B cell (primary cell): ENCODE measurements around the gene C17orf100. TPM values are rescaled to one million over a fixed set of nuclear protein-coding genes. Genes with fewer than 3 reads are reported as not detected.
A peak's percentile ranks its signal among the peaks of the same experiment; 100 is the strongest.

Experiments
- ATAC-seq: fragments of 200-7000 bp; cut with Tn5 transposase; one replicate; pipeline ENCODE4 v1.10.0; 2021; ENCODE audit warnings: low read depth, mild to moderate bottlenecking, moderate number of reproducible peaks, moderate library complexity
- CTCF ChIA-PET: fragments of 350-600 bp; sonication (Branson Sonifier 250); formaldehyde crosslinking; loops from one replicate; lab custom pipeline; 2021; ENCODE audit warnings: antibody characterized with exemption, inconsistent platforms; lab: Charles Lee
- POLR2A ChIA-PET: fragments of 350-600 bp; sonication (Branson Sonifier 250); formaldehyde crosslinking; loops from one replicate; lab custom pipeline; 2021; ENCODE audit warnings: antibody characterized with exemption; lab: Charles Lee
- DNase-seq: peaks from one replicate; pipeline ENCODE4 v3.0.0; 2013
- H2AFZ ChIP-seq: 2 replicates; pipeline ENCODE4 v1.6.1; 2012; ENCODE audit warnings: mild to moderate bottlenecking, low read depth, low read length; ENCODE audit not compliant: insufficient read depth, poor library complexity, severe bottlenecking
- H3K27ac ChIP-seq, 2 donors: 1 replicate in 1 of 2; 2 replicates in 1 of 2; pipeline ENCODE4 v1.5.1; 2012 to 2013; ENCODE audit warnings: low read length in 2 of 2, mild to moderate bottlenecking in 2 of 2, moderate library complexity in 1 of 2
- H3K27me3 ChIP-seq, 4 experiments: fragments of 200-600 bp in 1 of 4; sonication (generic) in 1 of 4; replicated peaks in 1 of 4; 1 replicate in 2 of 4; 2 replicates in 2 of 4; pipeline versions ENCODE4 v1.6.1 to v1.7.0; 2013 to 2016; ENCODE audit warnings: low read length in 3 of 4, mild to moderate bottlenecking in 2 of 4, mixed read lengths in 1 of 4, moderate library complexity in 1 of 4; ENCODE audit not compliant: insufficient read depth in 4 of 4, control insufficient read depth in 3 of 4; ENCODE audit errors: control extremely low read depth in 1 of 4
- H3K36me3 ChIP-seq, 2 experiments: replicated peaks in 1 of 2; 1 replicate in 1 of 2; 2 replicates in 1 of 2; pipeline versions ENCODE4 v1.6.1 to v1.7.1; 2013; ENCODE audit warnings: low read length in 1 of 2; ENCODE audit not compliant: insufficient read depth in 2 of 2, control insufficient read depth in 1 of 2; ENCODE audit errors: control extremely low read depth in 1 of 2, extremely low read depth in 1 of 2
- H3K4me1 ChIP-seq, 2 donors: fragments of 200-600 bp in 1 of 2; sonication (generic) in 1 of 2; 1 replicate in 1 of 2; 2 replicates in 1 of 2; pipeline versions ENCODE4 v1.5.1 to v1.6.1; 2013 to 2017; ENCODE audit warnings: low read length in 2 of 2; ENCODE audit not compliant: control insufficient read depth in 2 of 2, insufficient read depth in 2 of 2
- H3K4me2 ChIP-seq: replicated peaks from 2 replicates; pipeline ENCODE3; 2012; ENCODE audit warnings: mild to moderate bottlenecking, low read depth, low read length; ENCODE audit not compliant: poor library complexity, severe bottlenecking
- H3K4me3 ChIP-seq, 5 experiments: fragments of 200-600 bp in 1 of 5; sonication (generic) in 1 of 5; 1 replicate in 3 of 5; 2 replicates in 2 of 5; pipeline versions ENCODE4 v1.5.1 to v1.7.0; 2011 to 2016; ENCODE audit warnings: low read length in 4 of 5, mild to moderate bottlenecking in 4 of 5, low read depth in 2 of 5, control low read depth in 1 of 5, moderate library complexity in 1 of 5; ENCODE audit not compliant: insufficient read depth in 1 of 5; ENCODE audit errors: control extremely low read depth in 1 of 5, extremely low read depth in 1 of 5
- H3K79me2 ChIP-seq: fragments of 200-600 bp; sonication (generic); one replicate; pipeline ENCODE4 v1.6.0; 2016; ENCODE audit warnings: low read length; ENCODE audit not compliant: control insufficient read depth, insufficient read depth
- H3K9ac ChIP-seq: fragments of 200-600 bp; sonication (generic); 2 replicates; pipeline ENCODE4 v1.6.1; 2017; ENCODE audit warnings: mild to moderate bottlenecking, low read length, moderate library complexity
- H3K9me3 ChIP-seq, 3 donors: one replicate each; pipeline versions ENCODE4 v1.6.1 to v1.7.1; 2013; ENCODE audit warnings: low read length in 2 of 3; ENCODE audit not compliant: control insufficient read depth in 2 of 3, insufficient read depth in 1 of 3; ENCODE audit errors: control extremely low read depth in 1 of 3
- H4K20me1 ChIP-seq: 2 replicates; pipeline ENCODE4 v1.6.0; 2012; ENCODE audit warnings: mild to moderate bottlenecking, low read length; ENCODE audit not compliant: insufficient read depth, control insufficient read depth, poor library complexity, severe bottlenecking
- H3K27ac Mint-ChIP-seq: one replicate; pipeline ENCODE4 v1.8.0; 2021; ENCODE audit warnings: mixed read lengths
- H3K27me3 Mint-ChIP-seq: one replicate; pipeline ENCODE4 v1.8.0; 2021; ENCODE audit warnings: mixed read lengths
- H3K4me1 Mint-ChIP-seq: one replicate; pipeline ENCODE4 v1.8.0; 2021; ENCODE audit warnings: mixed read lengths
- H3K4me3 Mint-ChIP-seq: one replicate; pipeline ENCODE4 v1.8.0; 2021; ENCODE audit warnings: mixed read lengths
- H3K9me3 Mint-ChIP-seq: one replicate; pipeline ENCODE4 v1.8.0; 2022; ENCODE audit warnings: mixed read lengths; ENCODE audit not compliant: insufficient read depth
- EZH2 ChIP-seq: IDR thresholded peaks from 2 replicates; pipeline ENCODE4 v1.6.1; 2012; ENCODE audit warnings: borderline replicate concordance, low read depth, mild to moderate bottlenecking, moderate library complexity, low read length; ENCODE audit not compliant: insufficient read depth, poor library complexity, severe bottlenecking
- WGBS: methylation state at CpG from one replicate; pipeline ENCODE4 v1.1.5; 2013; ENCODE audit warnings: missing lambda C conversion rate; ENCODE audit not compliant: insufficient coverage; 5-methylcytosine and 5-hydroxymethylcytosine counted together
- intact Hi-C: fragments of 100-400 bp; cut with micrococcal nuclease; formaldehyde crosslinking; loops from one replicate; pipeline ENCODE4 v1.10.0; 2022
- polyA plus RNA-seq: library from polyadenylated mRNA; depleted of rRNA; stranded (reverse); fragments of >200 nt; gene quantifications from 2 replicates; pipeline ENCODE4 v1.2.3, GENCODE V29; 2012
- total RNA-seq, 2 donors: library from RNA; stranded (reverse); fragments of 120-200 nt in 1 of 2; gene quantifications; 1 replicate in 1 of 2; 2 replicates in 1 of 2; pipeline versions ENCODE4 v1.2.3 to v1.2.4, GENCODE V29; 2013 to 2022
- TF ChIP-seq, protein P1 (sequence below): fragments of 200-600 bp; IDR thresholded peaks from one replicate; pipeline ENCODE4 v1.8.0; 2022; ENCODE audit warnings: antibody characterized with exemption, mild to moderate bottlenecking

The C17orf100 gene
- total and polyA plus RNA-seq, 2 donors (not counting 1 experiment from before 2014, with no cell fraction given): 3.7 to 11.6 TPM

DNA sequence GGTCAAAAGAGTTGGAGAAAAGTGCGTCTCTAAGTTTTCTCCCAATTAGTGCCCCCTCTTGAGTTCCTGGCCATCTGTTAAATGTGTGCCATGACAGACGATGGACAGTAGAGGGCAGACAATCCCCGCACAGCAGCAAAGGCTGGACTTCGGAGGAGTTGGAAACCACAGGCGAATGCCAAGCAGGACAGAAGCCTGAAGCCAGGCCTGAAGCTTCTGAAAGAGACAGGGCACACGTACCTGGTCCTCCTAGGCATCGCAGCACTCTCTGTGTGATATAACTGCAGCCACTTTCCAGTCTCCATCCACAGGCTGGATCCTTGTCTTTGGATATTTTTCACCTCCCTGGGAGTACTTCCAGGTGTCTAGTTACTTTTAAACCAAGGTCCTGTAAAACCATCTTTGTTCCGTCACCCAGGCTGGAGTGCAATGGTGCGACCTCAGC lies 14.5 kb downstream of the C17orf100 start:
- Histone ChIP-seq H3K79me2 (peaks cover 31% of the 10 kb centered on the region), H3K4me2 (peak overlapping the region; percentile 42), H3K27me3 (no peaks in the 10 kb centered on the region), H3K9ac (no peak overlapping the region), H3K36me3 (peaks cover 0 to 23% of the 10 kb centered on the region in 2 experiments), H3K27ac (no peak overlapping the region), H3K4me3 (no peak overlapping the region), H4K20me1 (peaks cover 16% of the 10 kb centered on the region), H3K4me1 (peaks cover 17 to 30% of the 10 kb centered on the region in 2 donors), H3K9me3 (no peaks in the 10 kb centered on the region), H2AFZ (peak overlapping the region; percentile 31)
- Mint-ChIP-seq H3K4me3 (no peak overlapping the region), H3K4me1 (peaks cover 37% of the 10 kb centered on the region), H3K27ac (no peak overlapping the region), H3K9me3 (no peaks in the 10 kb centered on the region), H3K27me3 (no peaks in the 10 kb centered on the region)
- POLR2A ChIA-PET: interaction anchor here (0.9 kb wide), 1 partner anchor 15 kb away, joined by 3 read pairs; the partner anchor contains the start of genes C17orf100 and MED31
- intact Hi-C loops: loop anchor here (1.0 kb wide), 1 partner anchor 177 kb away; no protein-coding TSS in a partner anchor
- TF ChIP-seq EZH2: no peak
- TF ChIP-seq, protein P1, sequence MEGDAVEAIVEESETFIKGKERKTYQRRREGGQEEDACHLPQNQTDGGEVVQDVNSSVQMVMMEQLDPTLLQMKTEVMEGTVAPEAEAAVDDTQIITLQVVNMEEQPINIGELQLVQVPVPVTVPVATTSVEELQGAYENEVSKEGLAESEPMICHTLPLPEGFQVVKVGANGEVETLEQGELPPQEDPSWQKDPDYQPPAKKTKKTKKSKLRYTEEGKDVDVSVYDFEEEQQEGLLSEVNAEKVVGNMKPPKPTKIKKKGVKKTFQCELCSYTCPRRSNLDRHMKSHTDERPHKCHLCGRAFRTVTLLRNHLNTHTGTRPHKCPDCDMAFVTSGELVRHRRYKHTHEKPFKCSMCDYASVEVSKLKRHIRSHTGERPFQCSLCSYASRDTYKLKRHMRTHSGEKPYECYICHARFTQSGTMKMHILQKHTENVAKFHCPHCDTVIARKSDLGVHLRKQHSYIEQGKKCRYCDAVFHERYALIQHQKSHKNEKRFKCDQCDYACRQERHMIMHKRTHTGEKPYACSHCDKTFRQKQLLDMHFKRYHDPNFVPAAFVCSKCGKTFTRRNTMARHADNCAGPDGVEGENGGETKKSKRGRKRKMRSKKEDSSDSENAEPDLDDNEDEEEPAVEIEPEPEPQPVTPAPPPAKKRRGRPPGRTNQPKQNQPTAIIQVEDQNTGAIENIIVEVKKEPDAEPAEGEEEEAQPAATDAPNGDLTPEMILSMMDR: peak; percentile 84
- DNase-seq (peak; percentile 70), ATAC-seq (peak; percentile 89)
- WGBS: 25% methylated on average over 9 of the region's 9 CpGs
- CTCF ChIA-PET: interaction anchor here (0.8 to 2.4 kb wide), 11 partner anchors 8 to 245 kb away, joined by 3 to 15 read pairs (median 4); no protein-coding TSS in a partner anchor

DNA sequence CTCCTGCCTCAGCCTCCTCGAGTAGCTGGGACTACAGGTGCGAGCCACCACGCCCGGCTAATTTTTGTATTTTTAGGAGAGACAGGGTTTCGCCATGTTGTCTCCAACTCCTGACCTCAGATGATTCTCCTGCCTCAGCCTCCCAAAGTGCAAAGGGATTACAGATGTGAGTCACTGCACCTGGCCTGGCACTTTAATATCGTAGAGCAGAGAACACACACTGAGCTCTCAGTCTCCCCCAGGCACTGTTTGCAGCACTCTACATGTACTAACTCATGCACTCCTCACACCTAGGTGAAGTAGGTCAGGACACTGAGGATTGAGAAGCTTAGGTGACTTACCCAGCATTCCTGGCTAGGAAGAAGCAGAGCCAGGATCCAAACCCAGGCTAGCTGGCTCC lies 15.0 kb downstream of the C17orf100 start:
- TF ChIP-seq EZH2: no peak
- TF ChIP-seq, protein P1: no peak

More for the DNA sequence above, 15.0 kb downstream of the C17orf100 start:
- intact Hi-C loops: loop anchor here (1.0 kb wide), 1 partner anchor 177 kb away; no protein-coding TSS in a partner anchor
- POLR2A ChIA-PET: interaction anchor here (0.9 kb wide), 1 partner anchor 15 kb away, joined by 3 read pairs; the partner anchor contains the start of genes C17orf100 and MED31
- Mint-ChIP-seq H3K27me3 (no peaks in the 10 kb centered on the region), H3K9me3 (no peaks in the 10 kb centered on the region), H3K4me3 (no peak overlapping the region), H3K27ac (no peak overlapping the region), H3K4me1 (peaks cover 32% of the 10 kb centered on the region)
- 85% methylated on average over 6 of the region's 6 CpGs for WGBS
- Histone ChIP-seq H3K27ac (no peak overlapping the region), H4K20me1 (peaks cover 21% of the 10 kb centered on the region), H3K79me2 (peaks cover 33% of the 10 kb centered on the region), H3K27me3 (no peaks in the 10 kb centered on the region), H3K4me1 (peaks cover 12 to 25% of the 10 kb centered on the region in 2 donors), H2AFZ (no peak overlapping the region), H3K36me3 (peaks cover 0 to 23% of the 10 kb centered on the region in 2 experiments), H3K4me3 (no peak overlapping the region), H3K4me2 (no peak overlapping the region), H3K9ac (no peak overlapping the region), H3K9me3 (no peaks in the 10 kb centered on the region)
- DNase-seq (no peak), ATAC-seq (no peak)
- CTCF ChIA-PET: interaction anchor here (0.8 to 2.4 kb wide), 12 partner anchors 9 to 244 kb away, joined by 3 to 15 read pairs (median 4); no protein-coding TSS in a partner anchor
